Hepatocyte (in vitro differentiated cells): ENCODE results near the gene AURKA. TPM values are rescaled to one million over a fixed set of nuclear protein-coding genes. Genes with fewer than 3 reads are reported as not detected.

Experiments used
- DNase-seq: peaks from one replicate; pipeline ENCODE4 v3.0.0-alpha.2; 2016; ENCODE audit warnings: low spot score
- H2AFZ ChIP-seq: fragments of 200-600 bp; sonication (generic); 2 replicates; pipeline ENCODE4 v1.6.0; 2016; ENCODE audit warnings: antibody characterized with exemption, mild to moderate bottlenecking
- H3K27ac ChIP-seq: fragments of 200-600 bp; sonication (generic); 2 replicates; pipeline ENCODE4 v1.5.1; 2016; ENCODE audit warnings: mild to moderate bottlenecking
- H3K27me3 ChIP-seq: fragments of 200-600 bp; sonication (generic); 2 replicates; pipeline ENCODE4 v1.6.1; 2016
- H3K36me3 ChIP-seq: fragments of 200-600 bp; sonication (generic); replicated peaks from 2 replicates; pipeline ENCODE4 v1.5.1; 2016; ENCODE audit warnings: low read depth; ENCODE audit not compliant: insufficient read depth
- H3K4me1 ChIP-seq: fragments of 200-600 bp; sonication (generic); 2 replicates; pipeline ENCODE4 v1.5.1; 2016; ENCODE audit warnings: mild to moderate bottlenecking, moderate library complexity; ENCODE audit not compliant: insufficient read depth
- H3K4me2 ChIP-seq: fragments of 200-600 bp; sonication (generic); 2 replicates; pipeline ENCODE4 v1.6.0; 2016
- H3K4me3 ChIP-seq: fragments of 200-600 bp; sonication (generic); 2 replicates; pipeline ENCODE4 v1.5.1; 2016; ENCODE audit warnings: mild to moderate bottlenecking
- H3K79me2 ChIP-seq: fragments of 200-600 bp; sonication (generic); 2 replicates; pipeline ENCODE4 v1.6.0; 2017; ENCODE audit warnings: mild to moderate bottlenecking
- H3K9me2 ChIP-seq: fragments of 200-600 bp; sonication (generic); replicated peaks from 2 replicates; pipeline ENCODE4 v1.6.0; 2017; ENCODE audit warnings: mild to moderate bottlenecking; ENCODE audit not compliant: insufficient read depth
- H3K9me3 ChIP-seq: fragments of 200-600 bp; sonication (generic); 2 replicates; pipeline ENCODE4 v1.5.1; 2016; ENCODE audit warnings: low read depth, mild to moderate bottlenecking
- H4K20me1 ChIP-seq: fragments of 200-600 bp; sonication (generic); 2 replicates; pipeline ENCODE4 v1.6.0; 2016; ENCODE audit warnings: mild to moderate bottlenecking; ENCODE audit not compliant: insufficient read depth, poor library complexity, severe bottlenecking
- EZH2 ChIP-seq: fragments of 200-600 bp; sonication (generic); IDR thresholded peaks from 2 replicates; pipeline ENCODE4 v1.6.1; 2016; ENCODE audit warnings: antibody characterized with exemption, mild to moderate bottlenecking, borderline replicate concordance
- EZH2phosphoT487 ChIP-seq: fragments of 200-600 bp; sonication (generic); IDR thresholded peaks from one replicate; pipeline ENCODE4 v1.6.1; 2018; ENCODE audit warnings: antibody characterized with exemption, mild to moderate bottlenecking, low read depth, moderate library complexity; ENCODE audit not compliant: unreplicated experiment, severe bottlenecking
- WGBS: methylation state at CpG from one replicate; pipeline ENCODE4 v1.1.6; 2016; ENCODE audit warnings: low lambda C conversion rate; ENCODE audit errors: missing lambda C conversion rate; 5-methylcytosine and 5-hydroxymethylcytosine counted together
- polyA plus RNA-seq: library from polyadenylated mRNA; unstranded; fragments of >200 nt; fragmentation: Nextera tagmentation; extraction: Ambion mirVana; gene quantifications from 2 replicates; pipeline ENCODE4 v1.2.1, GENCODE V29; 2016
- total RNA-seq: library from RNA; depleted of rRNA; stranded (reverse); fragments of >200 nt; gene quantifications from 2 replicates; pipeline ENCODE4 v1.2.3, GENCODE V29; 2014
- TF ChIP-seq, protein P1 (sequence below): fragments of 200-600 bp; sonication (generic); IDR thresholded peaks from 2 replicates; pipeline ENCODE4 v1.5.1; 2016; ENCODE audit warnings: antibody characterized with exemption, mild to moderate bottlenecking; ENCODE audit not compliant: poor library complexity

The AURKA gene
- total and polyA plus RNA-seq, 2 experiments from 2014 or later = 13.4 to 16.9 TPM

DNA sequence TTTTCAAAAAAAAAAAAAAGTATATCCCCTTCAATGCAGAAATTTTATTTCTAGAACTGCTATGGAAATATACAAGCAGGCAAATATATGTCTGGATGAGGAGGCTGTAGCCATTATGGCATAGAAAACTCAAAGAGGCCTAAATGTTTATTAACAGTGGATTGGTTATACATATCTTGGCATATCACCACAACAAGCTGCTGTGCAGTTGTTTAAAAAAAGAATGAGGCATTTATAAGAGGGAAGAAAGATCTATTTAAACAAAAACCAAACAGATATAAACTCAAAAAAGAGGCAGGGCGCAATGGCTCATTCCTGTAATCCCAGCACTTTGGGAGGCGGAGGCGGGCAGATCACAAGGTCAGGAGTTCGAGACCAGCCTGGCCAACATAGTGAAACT lies 46.3 kb upstream of the AURKA start:
- peaks cover 11% of the 10 kb centered on the region for H3K4me1 ChIP-seq
- TF ChIP-seq, protein P1, sequence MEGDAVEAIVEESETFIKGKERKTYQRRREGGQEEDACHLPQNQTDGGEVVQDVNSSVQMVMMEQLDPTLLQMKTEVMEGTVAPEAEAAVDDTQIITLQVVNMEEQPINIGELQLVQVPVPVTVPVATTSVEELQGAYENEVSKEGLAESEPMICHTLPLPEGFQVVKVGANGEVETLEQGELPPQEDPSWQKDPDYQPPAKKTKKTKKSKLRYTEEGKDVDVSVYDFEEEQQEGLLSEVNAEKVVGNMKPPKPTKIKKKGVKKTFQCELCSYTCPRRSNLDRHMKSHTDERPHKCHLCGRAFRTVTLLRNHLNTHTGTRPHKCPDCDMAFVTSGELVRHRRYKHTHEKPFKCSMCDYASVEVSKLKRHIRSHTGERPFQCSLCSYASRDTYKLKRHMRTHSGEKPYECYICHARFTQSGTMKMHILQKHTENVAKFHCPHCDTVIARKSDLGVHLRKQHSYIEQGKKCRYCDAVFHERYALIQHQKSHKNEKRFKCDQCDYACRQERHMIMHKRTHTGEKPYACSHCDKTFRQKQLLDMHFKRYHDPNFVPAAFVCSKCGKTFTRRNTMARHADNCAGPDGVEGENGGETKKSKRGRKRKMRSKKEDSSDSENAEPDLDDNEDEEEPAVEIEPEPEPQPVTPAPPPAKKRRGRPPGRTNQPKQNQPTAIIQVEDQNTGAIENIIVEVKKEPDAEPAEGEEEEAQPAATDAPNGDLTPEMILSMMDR = no peak
- TF ChIP-seq EZH2 (no peak), EZH2phosphoT487 (no peak)

DNA sequence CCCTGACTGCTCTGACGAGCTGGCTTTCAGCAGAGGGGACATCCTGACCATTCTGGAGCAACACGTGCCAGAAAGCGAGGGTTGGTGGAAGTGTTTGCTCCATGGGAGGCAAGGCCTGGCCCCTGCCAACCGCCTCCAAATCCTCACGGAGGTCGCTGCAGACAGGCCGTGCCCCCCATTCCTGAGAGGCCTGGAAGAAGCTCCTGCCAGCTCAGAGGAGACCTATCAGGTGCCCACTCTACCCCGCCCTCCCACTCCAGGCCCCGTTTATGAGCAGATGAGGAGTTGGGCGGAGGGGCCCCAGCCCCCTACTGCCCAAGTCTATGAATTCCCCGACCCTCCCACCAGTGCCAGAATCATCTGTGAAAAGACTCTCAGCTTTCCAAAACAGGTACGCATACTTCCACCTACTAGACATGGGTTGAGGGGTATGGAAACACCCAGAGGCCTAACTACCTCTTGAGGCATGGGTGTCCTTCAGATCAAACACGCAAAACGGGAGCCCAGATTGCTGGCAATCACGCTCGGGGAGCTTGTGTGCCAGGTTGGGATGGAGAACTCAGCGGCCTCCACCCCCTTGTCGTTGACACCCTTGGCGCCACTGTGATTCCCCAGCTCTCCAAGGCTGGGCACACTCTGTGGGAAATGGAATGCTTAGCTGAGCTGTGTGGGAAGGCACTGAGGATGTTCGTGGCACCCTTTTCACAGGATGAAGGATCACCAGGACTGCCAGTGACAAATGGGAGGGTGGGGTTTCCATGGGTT lies 45.4 kb upstream of the AURKA start:
- TF ChIP-seq EZH2phosphoT487 (no peak), EZH2 (no peak)
- TF ChIP-seq, protein P1 = no peak
- Histone ChIP-seq H2AFZ (no peak overlapping the region), H3K4me1 (peaks cover 11% of the 10 kb centered on the region), H3K36me3 (no peaks in the 10 kb centered on the region), H3K9me2 (no peaks in the 10 kb centered on the region), H3K27ac (no peak overlapping the region), H3K27me3 (no peaks in the 10 kb centered on the region), H4K20me1 (no peaks in the 10 kb centered on the region), H3K4me3 (no peak overlapping the region), H3K4me2 (no peak overlapping the region), H3K9me3 (no peaks in the 10 kb centered on the region), H3K79me2 (no peaks in the 10 kb centered on the region)
- no peak for DNase-seq
- WGBS = 88% methylated on average over 16 of the region's 20 CpGs

More for the DNA sequence above, 46.3 kb upstream of the AURKA start:
- Histone ChIP-seq H2AFZ (no peak overlapping the region), H3K27ac (no peak overlapping the region), H3K79me2 (no peaks in the 10 kb centered on the region), H4K20me1 (no peaks in the 10 kb centered on the region), H3K9me2 (no peaks in the 10 kb centered on the region), H3K36me3 (no peaks in the 10 kb centered on the region), H3K27me3 (no peaks in the 10 kb centered on the region), H3K4me3 (no peak overlapping the region), H3K4me2 (no peak overlapping the region), H3K9me3 (no peaks in the 10 kb centered on the region)
- no peak for DNase-seq
- 92% methylated on average over 4 of the region's 4 CpGs for WGBS

DNA sequence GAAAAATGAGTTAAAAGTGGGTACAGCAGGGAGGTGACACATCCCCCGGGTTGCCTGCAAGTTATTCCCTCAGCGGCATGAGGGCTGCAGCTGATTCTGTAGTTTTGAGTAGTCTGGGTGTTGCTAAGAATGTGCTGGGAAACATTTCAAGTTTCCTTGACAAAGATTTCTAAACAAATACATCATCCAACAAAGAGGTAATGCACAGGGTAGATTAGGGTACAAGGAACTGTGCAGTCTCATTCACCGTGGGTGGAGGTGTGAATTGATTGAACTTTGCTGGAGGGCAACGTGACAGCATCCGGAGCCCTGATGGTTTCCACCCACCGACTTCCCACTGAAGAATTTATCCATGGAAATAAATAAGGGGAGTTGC lies 41.9 kb upstream of the AURKA start:
- Histone ChIP-seq H3K36me3 (no peaks in the 10 kb centered on the region), H4K20me1 (no peaks in the 10 kb centered on the region), H3K4me3 (no peak overlapping the region), H2AFZ (no peak overlapping the region), H3K9me3 (no peaks in the 10 kb centered on the region), H3K4me2 (no peak overlapping the region), H3K79me2 (no peaks in the 10 kb centered on the region), H3K9me2 (no peaks in the 10 kb centered on the region), H3K27me3 (no peaks in the 10 kb centered on the region), H3K27ac (no peak overlapping the region), H3K4me1 (no peaks in the 10 kb centered on the region)
- no peak for DNase-seq
- WGBS = 51% methylated on average over 6 of the region's 6 CpGs
- TF ChIP-seq EZH2phosphoT487 = no peak
- TF ChIP-seq, protein P1 = no peak
- TF ChIP-seq EZH2 = no peak
